GM12891 (cell line): Measurements from ENCODE around the gene MAML2.

ENCODE experiments used
- DNase-seq: peaks from one replicate; pipeline ENCODE4 v3.0.0; 2011; ENCODE audit warnings: low spot score; ENCODE audit not compliant: insufficient read length
- FAIRE-seq: peaks from 2 replicates; lab custom pipeline; 2011; peaks lifted over from hg19 to GRCh38; lab: Jason Lieb, UNC
- PAX5 ChIP-seq: IDR thresholded peaks from 2 replicates; pipeline ENCODE4 v1.6.1; 2011; ENCODE audit warnings: low read length, moderate library complexity, mild to moderate bottlenecking; ENCODE audit not compliant: insufficient read depth, severe bottlenecking
- POLR2A ChIP-seq: IDR thresholded peaks from 2 replicates; pipeline ENCODE4 v1.6.1; 2011; ENCODE audit warnings: low read depth, low read length, control low read depth
- POLR2AphosphoS5 ChIP-seq: IDR thresholded peaks from 2 replicates; pipeline ENCODE4 v1.6.1; 2011; ENCODE audit warnings: low read depth, low read length, control low read depth
- POU2F2 ChIP-seq: IDR thresholded peaks from 2 replicates; pipeline ENCODE4 v1.6.1; 2011; ENCODE audit warnings: low read depth, mild to moderate bottlenecking, control low read depth, low read length, moderate library complexity
- SPI1 ChIP-seq: IDR thresholded peaks from 2 replicates; pipeline ENCODE4 v1.6.1; 2011; ENCODE audit warnings: low read depth, low read length, control low read depth
- TAF1 ChIP-seq: IDR thresholded peaks from 2 replicates; pipeline ENCODE4 v1.6.1; 2011; ENCODE audit warnings: low read depth, low read length, control low read depth

The MAML2 gene

DNA sequence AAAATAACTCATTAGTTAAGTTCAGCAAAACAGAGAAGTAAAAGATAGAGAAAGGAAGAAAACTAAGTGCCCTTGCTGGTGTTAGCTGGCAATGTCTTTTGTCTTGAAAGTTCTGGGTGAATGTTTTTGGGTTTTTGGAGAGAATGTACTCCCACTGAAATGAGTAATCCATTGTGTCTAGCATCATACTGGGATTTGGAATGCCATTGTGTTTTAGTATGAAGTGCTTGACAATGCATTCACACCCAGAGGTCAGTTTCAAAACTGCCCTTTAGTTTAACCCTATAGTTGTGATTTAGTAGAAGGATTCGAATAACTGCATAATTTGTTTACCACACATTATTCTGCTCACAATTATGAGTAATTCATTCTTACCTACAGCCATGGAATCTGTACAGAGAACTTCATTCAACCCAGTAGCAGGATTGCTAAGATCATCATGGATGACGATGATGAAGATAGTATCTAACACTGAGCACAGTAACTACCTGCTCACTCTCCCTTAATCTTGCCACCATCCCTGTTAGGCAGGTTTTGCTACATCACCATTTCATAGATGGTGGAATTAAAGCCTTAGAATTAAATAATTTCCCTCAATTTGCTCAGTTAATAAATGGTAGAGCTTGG lies 33.9 kb downstream of the MAML2 start:
- FAIRE-seq (no peak), DNase-seq (no peak)
- no peak for TF ChIP-seq TAF1
- no peak for TF ChIP-seq POU2F2
- TF ChIP-seq POLR2A, result no peak
- TF ChIP-seq POLR2AphosphoS5, result no peak
- TF ChIP-seq SPI1, result no peak
- TF ChIP-seq PAX5, result no peak

DNA sequence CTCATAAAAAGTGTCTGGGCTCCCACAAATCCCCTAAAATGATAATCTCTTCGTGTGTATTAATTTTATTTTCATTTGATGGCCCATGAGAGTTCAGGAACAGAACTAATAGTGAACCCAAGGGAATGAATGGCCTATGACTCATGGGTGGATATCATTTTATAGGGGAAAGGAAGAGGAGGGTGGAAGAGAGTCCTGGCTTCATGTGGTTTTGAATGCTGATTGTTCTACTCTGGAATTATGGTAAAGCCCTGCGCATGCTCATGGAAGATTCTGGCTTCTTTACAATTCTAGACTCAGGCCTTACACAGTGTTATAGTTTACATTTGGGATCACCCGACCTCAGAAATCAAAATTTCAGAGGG lies 35.2 kb downstream of the MAML2 start:
- TF ChIP-seq POLR2A (no peak), POU2F2 (no peak), POLR2AphosphoS5 (no peak), SPI1 (no peak), PAX5 (no peak), TAF1 (no peak)
- DNase-seq (no peak), FAIRE-seq (no peak)

DNA sequence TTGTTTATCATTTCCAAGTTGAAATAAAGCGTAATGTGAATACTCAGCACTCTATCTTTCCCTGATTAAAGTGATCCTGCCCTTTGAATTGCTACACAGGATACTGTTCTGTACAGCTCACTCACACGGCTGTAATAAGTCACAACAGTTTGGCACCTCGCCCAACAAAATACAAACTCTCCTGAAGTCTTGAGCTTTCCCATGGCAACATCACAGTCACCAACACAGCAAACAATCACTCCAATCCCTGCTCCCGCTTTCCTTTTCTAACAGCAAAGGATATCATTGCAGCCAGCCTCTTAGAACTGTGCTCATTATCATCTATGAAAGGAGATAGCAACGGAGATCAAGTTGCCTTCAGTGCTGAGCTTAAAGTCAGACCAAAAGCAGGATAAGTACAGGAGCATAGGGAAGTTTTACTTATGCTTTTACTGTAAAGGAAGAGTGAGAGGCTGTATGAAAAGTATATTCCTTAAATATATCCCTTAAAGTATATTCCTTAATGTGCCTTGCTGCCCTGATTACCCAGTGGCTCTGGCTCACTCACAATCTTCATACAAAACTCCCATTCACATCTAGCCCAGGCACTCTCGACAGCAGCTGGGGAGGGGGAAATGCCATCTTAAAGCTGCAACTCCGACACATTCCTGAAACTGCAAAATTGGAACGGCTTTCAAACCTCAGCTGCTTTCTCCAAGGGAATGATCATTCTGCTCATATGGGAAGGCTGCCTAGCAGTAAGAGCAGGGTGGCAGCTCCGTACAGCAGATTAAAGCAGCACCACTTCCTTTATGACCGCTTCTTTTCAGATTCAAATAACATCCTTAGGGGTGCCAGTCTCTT lies 35.8 kb downstream of the MAML2 start:
- FAIRE-seq (peak; percentile 51), DNase-seq (no peak)

DNA sequence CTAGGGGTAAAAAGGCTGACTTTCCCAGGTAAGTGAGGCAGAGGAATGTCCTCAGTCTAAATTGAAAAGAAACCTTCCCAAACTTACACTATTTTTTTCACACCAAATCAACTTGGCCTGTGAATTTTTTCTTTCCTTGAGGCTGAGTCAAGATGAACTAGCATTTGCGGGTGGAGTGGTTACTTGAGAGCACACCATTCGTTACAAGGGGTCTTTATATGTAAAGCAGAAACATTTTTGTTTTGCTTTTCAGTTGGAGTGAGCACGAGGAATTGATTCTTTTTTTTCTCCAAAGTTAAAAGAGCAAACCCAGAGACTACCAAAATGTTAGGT lies 36.4 kb downstream of the MAML2 start:
- peak; percentile 20 for FAIRE-seq
- no peak for TF ChIP-seq POU2F2
- TF ChIP-seq POLR2AphosphoS5, result no peak
- no peak for TF ChIP-seq SPI1
- no peak for TF ChIP-seq PAX5
- no peak for TF ChIP-seq TAF1
- no peak for TF ChIP-seq POLR2A
- DNase-seq, result no peak

More for the DNA sequence above, 35.8 kb downstream of the MAML2 start:
- TF ChIP-seq TAF1 (no peak), POLR2AphosphoS5 (no peak), POLR2A (no peak), PAX5 (no peak), POU2F2 (no peak), SPI1 (no peak)

DNA sequence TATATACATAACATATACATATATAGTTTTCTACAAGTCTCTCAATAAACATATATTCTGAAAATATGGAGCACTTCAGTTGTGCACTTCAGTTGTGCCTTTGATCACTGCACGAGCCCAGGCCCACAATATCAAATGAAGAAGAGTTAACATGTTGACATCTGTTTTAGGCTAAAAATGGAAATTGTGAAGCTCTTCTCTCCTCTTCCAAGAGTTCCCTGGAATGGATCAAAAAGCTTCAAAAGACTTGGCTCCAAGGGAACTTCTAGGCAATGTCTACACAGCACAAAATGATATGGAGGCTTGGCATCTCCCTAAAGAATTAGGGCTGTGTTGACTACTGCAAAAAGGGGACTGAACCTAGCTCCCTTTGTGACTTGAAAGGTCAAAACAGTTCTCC lies 36.9 kb downstream of the MAML2 start:
- DNase-seq (no peak), FAIRE-seq (no peak)
- TF ChIP-seq PAX5 (no peak), POLR2A (no peak), POU2F2 (no peak), SPI1 (no peak), TAF1 (no peak), POLR2AphosphoS5 (no peak)

DNA sequence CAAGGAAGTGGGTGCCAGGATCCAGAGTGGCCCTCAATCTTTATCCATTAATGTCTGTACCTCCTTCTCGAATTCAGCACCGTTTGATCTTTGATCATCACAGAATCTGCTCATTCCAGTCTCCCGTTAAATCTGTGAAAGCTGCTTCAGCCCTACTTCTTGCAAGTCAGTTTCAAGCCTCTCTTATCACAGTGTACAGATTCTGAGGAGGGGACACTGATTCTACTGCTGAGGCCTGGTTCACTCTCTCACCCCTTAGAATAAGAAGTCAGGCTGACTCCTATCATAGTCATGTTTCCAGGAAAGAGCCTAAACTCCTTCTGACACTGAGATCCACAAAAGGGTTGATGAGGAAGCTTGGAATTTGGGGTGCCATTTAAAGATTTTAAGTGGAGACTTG lies 39.0 kb downstream of the MAML2 start:
- FAIRE-seq (no peak), DNase-seq (no peak)
- TF ChIP-seq SPI1 (no peak), PAX5 (no peak), POLR2AphosphoS5 (no peak), TAF1 (no peak)

DNA sequence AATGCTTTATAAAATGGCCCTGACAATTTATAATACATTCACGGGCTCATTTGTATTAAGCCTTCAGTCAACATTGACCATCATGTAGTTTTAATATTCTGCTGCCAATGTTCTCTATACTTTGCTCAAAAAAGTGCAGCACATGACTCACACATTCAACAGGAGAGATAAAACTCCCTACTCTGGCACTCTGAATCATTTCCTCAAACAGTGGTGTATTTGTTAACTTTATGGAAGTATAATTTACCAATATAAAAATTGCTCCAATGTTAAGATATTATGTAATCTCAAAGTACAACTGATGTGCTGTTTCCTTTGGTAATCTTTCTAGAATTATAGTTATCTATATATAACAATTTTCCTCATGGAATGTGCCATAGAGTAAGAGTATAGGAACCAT lies 39.9 kb downstream of the MAML2 start:
- TF ChIP-seq PAX5 (no peak), POLR2A (no peak), POLR2AphosphoS5 (no peak), SPI1 (no peak)
- FAIRE-seq (no peak), DNase-seq (no peak)

DNA sequence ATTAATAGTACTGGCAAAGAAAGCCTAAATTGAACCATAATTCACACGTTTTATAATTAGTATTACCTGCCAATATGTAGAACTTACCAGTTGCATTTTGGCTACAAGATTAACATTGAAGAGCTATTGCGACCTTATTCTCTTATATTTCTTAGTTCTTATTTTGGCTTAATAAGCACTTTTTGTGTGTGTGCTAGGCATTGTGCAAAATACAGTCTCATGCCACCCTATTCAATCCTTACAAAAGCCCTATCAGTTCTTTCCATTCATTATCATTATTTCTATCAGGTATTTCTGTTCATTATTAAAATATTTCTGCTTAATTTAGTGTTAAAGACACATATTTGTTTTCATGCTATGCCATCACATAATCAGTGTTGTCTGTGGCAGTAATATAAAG lies 41.2 kb downstream of the MAML2 start:
- no peak for TF ChIP-seq POLR2AphosphoS5
- TF ChIP-seq SPI1, result no peak
- no peak for TF ChIP-seq TAF1
- no peak for TF ChIP-seq POU2F2
- no peak for TF ChIP-seq POLR2A
- no peak for TF ChIP-seq PAX5
- FAIRE-seq (no peak), DNase-seq (no peak)

DNA sequence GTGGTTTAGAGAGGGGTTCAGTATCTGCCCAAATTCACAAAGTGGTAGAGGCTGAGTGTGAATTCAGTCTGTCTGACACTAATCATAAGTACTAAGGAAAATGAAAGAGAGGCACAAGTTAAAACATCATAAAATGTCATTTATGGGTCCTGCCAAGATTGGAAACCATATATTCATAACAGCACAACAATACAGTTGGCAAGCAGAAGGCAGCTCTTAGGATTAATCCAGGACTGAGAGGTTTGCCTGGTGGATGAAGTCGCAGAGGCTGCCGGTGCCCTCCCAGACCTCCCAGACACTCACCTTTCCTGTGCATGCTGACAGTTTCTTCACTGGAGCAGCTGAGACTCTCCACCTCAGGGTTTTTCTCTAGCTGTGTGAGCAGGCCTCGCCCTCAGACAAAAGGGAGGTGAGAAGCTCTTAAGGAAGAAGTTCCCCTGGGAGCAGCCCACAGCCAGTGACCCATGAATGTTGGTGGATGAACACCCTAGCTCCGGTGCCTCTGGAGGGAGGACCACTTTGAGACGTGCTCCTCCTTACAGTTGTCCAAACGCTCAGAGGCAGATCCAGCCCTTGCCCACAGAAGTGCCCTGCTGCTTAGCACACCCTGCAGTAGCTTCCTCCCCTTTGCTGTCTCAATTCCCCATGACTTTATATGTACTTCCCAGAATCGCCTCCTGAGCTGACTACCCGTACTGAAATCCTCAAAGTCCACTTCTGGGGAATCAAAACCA lies 43.7 kb downstream of the MAML2 start:
- no peak for DNase-seq
- TF ChIP-seq POLR2A (no peak), PAX5 (no peak)
- FAIRE-seq, result no peak

DNA sequence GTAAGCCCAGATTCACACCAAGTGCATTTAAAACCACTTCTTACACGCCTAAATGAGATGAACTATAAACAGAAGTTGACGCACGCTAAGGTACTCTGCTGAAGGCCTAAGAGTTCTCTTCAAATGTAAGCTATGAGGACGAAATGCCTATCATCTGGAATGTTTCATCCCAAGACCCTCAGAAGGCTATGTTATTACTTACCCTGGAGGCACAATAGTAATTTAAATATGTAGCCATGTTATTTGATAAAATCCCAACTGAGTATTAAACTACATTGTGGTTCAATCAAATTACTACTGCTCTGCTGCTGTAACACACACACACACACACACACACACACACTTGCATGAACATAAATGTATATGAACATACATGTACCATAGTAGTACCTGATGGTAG lies 47.6 kb downstream of the MAML2 start:
- DNase-seq, result no peak
- peak; percentile 28 for FAIRE-seq
- TF ChIP-seq SPI1 (no peak), PAX5 (no peak), POLR2AphosphoS5 (no peak), POU2F2 (no peak), TAF1 (no peak), POLR2A (no peak)
